C4-2B (cell line): Measurements from ENCODE around the gene IL10RA.

Experiments
- ZFX ChIP-seq: fragments of 450-650 bp; IDR thresholded peaks from 2 replicates; pipeline ENCODE4 v1.6.1; 2017
- TF ChIP-seq, protein P1 (sequence below): fragments of 450-650 bp; conservative IDR thresholded peaks from 2 replicates; pipeline ENCODE4 v1.5.1; 2017; ENCODE audit warnings: mild to moderate bottlenecking

- TF ChIP-seq, protein P1, sequence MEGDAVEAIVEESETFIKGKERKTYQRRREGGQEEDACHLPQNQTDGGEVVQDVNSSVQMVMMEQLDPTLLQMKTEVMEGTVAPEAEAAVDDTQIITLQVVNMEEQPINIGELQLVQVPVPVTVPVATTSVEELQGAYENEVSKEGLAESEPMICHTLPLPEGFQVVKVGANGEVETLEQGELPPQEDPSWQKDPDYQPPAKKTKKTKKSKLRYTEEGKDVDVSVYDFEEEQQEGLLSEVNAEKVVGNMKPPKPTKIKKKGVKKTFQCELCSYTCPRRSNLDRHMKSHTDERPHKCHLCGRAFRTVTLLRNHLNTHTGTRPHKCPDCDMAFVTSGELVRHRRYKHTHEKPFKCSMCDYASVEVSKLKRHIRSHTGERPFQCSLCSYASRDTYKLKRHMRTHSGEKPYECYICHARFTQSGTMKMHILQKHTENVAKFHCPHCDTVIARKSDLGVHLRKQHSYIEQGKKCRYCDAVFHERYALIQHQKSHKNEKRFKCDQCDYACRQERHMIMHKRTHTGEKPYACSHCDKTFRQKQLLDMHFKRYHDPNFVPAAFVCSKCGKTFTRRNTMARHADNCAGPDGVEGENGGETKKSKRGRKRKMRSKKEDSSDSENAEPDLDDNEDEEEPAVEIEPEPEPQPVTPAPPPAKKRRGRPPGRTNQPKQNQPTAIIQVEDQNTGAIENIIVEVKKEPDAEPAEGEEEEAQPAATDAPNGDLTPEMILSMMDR = no peak
- no peak for TF ChIP-seq ZFX
Observed at GRCh38 chr11:117962826-117963225, 23.4 kb upstream of the IL10RA start.
